GM18498 (cell line): ENCODE measurements around the gene CNOT4.

ENCODE experiments used
- ATAC-seq: cut with Tn5 transposase; IDR thresholded peaks from one replicate; pipeline ENCODE4 v1.9.1; 2021; ENCODE audit warnings: mild to moderate bottlenecking, moderate library complexity; ENCODE audit not compliant: unreplicated experiment

The CNOT4 gene

DNA sequence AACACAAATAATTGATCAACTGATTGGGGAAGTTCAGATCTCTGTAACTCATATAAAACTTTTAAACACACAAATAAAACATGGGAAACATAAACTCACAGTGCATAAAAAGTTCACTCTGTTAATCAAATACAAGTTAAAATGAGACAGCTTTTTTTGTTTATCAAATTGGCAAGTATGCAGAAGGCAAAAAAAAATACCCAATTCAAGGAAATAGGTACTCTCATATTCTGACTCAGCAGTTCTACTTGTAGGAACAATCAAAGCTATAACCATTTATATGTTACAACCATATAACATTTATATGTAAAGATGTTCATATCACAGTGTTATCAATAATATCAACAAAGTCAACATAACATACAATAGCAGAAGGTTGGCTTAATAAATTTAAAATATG, 102.0 kb downstream of the CNOT4 start:
- ATAC-seq: no peak

DNA sequence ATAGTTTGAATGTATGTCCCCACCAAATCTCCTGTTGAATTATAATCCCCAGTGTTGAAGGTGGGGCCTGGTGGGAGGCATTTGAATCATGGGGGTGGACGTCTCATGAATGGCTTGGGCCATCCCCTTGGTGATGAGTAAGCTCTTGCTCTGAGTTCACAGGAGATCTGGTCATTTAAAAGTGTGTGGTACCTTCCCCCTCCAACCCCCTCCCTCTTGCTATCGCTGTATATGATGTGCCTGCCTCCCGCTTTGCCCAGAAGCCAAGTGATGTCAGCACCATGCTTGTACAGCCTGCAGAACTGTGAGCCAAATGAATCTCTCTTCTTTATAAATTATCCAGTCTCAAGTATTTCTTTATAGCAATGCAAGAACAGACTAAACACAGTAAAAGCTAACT, 103.0 kb downstream of the CNOT4 start:
- no peak for ATAC-seq

DNA sequence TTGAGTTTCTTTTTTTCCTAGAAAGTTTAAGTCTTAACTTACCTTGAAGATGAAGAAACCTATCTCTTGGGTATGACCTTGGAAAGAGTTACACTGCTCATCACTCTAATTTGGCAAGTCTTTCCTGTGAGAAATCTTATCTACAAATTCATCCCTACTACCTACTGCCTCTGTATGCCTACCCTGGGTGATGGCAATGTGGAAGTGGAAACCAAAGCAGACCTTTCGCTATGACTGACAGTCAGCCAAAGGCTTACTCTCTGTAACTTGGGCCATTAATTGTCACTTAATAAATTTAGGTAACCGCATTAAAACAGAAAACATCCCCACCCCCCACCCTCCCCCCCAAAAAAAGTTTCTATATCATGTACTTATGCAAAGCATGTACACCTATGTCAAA, 103.9 kb downstream of the CNOT4 start:
- ATAC-seq: no peak

DNA sequence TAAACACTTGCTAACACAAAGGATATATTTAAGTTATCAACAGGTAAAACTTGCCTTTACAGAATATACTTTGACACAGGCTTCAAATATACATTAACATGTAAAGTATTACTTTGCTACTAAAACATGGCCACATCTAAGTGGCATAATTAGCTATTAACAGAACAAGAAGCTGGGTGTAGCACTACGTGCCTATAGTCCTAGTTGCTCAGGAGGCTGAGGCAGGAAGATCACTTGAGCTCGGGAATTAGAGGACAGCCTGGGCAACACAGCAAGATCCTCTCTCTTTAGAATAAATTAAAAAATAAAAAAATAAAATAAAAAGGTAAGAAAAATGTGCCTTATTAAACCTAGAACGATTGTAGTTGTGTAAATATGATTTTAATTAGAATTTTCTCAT, 106.6 kb downstream of the CNOT4 start:
- ATAC-seq: no peak

DNA sequence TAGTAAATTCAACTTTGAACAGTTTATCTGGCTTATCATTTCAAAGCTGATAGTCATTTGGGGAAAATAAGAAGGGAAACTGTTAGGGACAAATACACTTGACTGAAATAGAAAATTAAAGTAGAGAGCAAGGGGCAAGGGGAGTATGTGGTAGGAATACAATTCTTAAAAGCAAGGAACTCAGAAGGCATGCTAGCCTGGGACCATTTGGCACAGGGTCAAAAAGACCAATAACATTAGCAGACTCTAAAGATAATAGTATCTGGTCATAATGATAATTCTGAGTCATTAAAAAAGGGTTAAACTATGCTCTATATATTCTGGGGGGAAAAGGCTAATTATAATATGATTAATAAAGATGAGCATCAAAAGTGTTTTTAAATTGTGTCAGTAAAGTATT, 112.2 kb downstream of the CNOT4 start:
- ATAC-seq: no peak

DNA sequence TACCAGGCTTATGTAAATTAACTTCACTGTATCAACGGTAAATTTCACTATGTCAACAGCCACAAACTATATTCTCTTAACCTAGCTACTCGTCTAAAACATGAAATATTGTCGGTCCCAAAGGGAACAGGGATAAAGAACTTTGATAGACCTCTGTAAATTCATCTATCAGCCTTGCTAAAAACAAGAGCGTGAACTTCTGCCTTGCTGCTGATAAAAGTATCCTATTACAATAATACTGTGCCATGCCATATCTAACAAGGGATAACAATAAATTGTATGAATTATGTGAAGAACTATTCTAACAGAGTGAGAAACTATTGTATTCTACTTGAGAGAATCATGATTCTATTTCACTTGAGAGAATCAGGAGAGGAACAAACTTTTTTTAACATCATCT, 117.2 kb downstream of the CNOT4 start:
- no peak for ATAC-seq

DNA sequence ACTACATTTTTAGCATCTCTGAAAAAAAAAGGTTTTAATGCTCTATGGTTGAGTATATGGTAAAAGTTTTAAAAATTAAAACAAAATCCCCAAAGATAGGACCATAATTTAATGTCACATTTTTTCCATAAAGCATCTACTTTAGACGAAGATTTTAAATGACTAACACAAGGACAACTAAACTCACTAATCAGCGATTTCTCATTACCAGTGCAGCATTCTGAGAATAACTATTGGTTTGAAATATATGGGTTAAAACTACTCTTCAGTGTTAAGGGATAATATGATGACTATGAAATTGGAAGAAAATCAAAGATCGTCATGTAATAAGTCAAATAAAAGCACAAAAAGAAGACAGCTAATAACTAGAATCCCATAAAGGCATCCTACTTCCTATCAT, 118.4 kb downstream of the CNOT4 start:
- no peak for ATAC-seq

DNA sequence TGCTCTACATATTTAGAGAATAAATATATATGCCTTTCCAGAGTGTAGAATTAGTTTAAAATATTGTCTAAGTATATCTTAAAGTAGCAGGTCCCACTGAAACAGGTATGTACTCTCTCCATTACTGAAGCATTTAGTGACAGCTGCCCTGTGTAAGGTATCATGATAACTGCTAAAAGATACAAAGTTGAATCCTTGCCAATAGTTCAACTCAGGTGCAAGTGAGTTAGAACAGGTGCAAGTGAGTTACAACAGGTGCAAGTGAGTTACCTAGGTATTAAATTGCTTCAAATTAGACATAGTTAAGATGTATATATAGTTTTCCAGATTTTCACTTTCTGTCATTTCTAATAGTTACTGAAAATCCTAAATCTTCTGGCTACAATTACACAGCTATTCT, 119.1 kb downstream of the CNOT4 start:
- ATAC-seq: no peak

DNA sequence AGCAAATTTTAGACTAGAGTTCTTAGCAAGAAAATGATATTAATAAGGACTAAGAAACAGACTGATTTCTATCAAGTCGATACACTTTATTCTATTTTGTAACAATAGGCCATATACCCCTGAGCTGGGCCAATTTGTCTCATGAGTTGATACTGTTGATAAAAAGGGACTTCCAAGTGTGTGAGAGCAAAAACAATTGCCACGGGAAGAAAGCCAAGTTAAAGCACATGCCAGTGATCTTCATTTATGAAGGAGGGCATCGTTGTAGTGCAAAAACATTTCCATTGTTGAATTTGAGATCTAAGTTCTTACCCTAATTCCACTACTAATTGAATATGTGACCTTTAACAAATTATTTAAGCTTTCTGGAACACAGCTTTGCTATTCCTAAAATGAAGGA, 119.9 kb downstream of the CNOT4 start:
- no peak for ATAC-seq

DNA sequence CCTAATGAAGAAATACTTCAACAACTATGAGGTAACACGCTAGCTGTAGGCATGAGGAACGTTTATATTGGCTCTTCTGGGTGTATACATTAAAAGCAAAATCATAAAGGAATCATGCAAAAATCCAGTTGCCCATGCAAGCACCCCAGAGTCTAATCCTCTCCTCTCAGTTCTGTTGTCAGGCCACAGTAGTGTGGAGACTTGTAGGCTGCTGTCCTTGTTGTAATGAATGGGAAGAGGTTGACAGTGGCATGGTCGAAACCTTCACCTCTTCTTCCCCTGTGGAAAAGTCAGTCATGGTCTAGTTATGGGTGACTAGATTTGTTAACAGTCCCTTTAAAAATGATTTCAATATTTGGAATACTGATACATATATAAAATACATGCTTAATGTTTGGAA, 121.3 kb downstream of the CNOT4 start:
- no peak for ATAC-seq

DNA sequence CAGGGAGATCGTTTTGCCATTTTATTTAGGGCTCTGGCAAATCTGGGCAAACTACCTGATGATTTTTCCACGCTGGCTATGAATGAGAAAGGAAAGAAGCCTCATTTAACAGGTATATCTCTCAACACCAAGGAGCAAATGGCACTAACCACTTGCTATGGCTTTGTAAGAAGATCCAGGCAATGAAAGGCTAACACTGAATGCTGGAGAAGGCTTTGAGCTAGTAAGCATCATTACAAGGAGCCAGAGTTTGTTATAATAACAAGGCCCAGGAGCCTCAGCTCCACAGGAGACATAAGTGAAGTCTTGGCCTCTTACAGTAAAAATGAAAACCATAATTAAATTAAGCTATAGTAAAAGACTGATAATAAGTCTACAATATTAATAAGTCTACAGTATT, 123.1 kb downstream of the CNOT4 start:
- ATAC-seq: no peak

DNA sequence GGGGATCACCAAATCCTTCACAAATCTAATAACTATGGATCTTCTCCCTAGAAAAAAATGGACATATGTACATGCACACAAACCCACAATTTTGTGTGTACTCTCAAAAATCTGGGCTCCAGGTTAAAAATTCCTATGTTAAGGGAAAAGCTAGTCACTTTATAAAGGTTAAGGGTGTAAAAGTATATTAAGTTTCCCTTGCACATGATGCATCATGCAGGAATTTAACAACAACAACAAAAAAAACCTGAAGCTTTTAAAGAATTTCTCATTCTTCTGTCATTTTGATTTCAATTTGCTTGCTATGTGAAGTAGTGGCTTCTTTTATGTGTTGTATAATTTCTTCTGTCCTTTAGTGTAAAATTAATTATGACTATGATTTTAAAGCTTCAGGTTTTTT, 123.7 kb downstream of the CNOT4 start:
- no peak for ATAC-seq

DNA sequence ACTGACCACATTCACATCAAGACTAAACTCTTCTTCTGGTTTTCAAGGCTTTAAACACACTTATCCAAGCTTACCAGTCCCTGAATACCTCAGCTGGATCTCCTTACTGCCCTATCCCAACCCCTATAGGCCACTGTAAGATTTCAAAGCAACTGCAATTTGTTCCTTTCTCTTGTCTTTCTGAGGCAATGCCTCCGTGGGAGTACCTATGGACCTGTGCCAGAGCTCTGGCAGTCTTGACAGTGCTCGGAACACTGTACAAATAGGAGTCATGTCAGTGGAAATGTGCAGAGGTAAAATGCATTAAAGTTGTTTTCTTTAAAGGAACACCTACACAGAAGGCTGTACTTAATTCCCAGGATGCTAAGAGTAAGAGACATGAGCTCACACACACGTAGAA, 124.7 kb downstream of the CNOT4 start:
- no peak for ATAC-seq

DNA sequence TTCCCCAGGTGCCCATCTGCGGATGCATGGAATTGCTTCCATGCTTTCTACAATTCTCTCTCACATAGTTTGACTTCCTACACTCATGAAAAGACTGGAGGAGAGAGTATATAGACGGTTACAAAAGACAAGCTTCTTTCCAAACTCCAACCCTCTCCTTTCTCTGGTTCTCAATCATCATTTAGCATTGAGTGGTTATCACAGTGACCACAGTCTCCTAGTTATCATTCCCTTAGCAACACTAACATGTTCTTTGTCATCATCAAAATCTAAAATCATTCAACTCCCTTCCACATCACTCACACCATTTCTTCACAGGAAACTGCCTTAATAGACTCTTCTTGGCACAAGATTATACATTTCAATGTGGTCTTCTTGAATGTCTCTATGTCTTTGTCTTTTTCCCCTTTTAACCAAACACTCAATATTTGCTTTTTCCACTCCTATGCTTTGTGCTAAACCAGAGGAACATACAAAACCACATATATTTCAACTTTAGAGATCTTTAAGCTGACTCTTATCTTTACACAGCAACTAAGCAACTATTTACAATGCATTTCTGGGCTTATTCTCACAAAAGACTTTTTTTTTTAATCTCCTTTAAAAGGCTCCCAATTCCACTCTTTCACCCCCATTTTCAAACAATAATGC, 126.3 kb downstream of the CNOT4 start:
- ATAC-seq: no peak

DNA sequence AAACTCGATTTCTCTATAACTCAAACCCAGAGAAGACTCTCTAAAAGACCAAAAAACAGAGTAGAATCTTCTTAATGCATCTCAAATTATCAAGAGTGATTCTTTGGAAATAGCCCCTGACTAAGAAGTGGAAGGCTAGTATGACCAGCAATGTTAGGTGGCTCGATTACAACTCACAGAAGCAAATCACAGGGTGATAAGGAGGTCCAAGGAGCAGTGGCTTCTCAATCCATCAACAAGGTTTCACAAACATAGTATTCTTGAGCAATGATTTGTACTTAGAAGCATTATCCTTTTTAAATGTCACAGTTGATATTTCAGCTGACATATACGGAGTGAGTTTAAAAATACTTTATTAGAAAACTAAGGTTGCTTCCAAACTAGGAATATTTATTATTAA, 127.7 kb downstream of the CNOT4 start:
- no peak for ATAC-seq

DNA sequence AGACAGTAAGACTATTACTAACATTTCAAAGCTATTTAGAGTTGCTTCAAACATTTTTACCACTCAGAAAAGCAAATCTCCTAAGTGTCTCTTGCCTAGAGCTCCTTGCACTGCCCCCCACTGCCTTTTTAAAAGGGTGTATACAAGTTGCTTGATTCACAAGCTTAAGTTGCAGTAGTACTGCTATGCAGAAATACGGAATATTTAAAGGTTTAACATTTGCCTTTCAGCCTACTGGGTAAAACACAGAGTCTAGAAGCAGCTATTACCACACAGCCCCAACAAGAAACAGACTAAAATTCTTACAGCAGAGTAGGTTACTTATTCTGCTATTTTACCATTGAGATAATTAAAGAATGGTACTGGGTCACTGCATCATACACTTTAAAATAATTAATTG, 128.5 kb downstream of the CNOT4 start:
- no peak for ATAC-seq

DNA sequence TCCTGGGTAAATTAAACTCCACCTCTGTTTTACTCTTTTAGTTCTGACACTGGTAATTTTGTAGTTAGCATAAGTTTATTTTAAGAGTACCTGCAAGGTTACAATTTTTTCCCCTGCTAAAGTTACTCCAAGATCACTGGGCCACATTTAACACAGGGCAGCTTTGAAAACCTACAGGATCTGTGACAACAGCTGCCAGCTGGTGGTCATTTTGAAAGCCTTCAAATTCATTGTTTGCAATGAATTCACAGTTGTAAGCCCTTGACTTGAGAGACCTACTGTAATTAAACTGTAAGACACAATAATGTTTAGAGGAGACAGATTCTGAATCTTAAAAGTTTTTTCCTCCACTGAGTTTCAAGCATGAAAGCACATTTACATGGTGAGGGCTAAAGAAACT, 129.6 kb downstream of the CNOT4 start:
- ATAC-seq: no peak

DNA sequence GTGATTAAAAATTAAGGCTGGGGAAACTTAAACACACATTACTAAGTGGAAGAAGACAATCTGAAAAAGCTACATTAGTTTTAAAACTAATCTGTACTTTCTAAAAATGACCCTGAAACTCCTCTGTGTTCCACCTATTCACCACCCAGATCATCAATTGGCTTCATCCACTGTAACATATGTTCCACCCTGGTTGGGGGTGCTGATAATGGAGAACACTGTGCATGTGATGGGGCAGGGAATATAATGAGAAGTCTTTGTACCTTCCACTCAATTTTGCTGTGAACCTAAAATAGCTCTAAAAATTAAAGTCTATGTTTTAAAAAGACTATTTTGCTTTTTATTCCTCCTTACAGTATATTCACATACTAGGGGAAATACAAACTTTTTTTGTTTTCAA, 132.7 kb downstream of the CNOT4 start:
- ATAC-seq: no peak

DNA sequence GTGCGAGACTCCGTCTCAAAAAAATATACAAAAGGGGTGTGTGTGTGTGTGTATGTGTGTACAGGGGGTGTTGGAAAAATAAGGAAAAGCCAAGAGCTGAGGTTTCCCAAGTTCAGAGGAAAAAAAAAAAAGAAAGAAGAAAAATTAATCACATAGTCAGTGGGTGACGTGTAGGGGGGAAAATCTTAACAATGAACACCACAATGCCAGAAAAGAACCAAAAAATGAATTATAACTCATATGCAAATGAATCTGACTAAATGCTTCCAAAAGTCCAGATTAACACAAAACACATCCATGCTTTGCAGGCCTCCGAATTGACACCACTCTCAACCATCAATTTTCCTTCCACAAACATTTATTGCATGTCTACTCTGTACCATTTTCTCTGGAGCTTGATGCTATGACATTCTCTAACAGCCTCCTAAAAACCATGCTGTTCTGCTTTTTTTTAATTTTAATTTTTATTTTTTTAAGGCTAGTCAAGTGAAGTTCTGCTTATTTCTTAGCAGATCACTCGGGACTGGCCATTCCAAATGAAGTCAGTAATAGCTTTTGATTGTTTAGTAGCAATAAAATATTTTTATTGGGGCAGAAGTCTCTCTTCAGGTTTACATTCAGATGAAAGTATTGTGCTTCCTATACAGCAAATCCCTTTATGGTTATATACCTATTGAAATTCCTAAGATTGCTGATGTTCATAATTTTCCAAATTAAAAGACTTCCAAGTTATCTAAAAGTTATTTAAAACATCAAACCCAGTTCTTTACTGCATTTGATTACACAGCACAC, 133.8 kb downstream of the CNOT4 start:
- ATAC-seq: no peak

DNA sequence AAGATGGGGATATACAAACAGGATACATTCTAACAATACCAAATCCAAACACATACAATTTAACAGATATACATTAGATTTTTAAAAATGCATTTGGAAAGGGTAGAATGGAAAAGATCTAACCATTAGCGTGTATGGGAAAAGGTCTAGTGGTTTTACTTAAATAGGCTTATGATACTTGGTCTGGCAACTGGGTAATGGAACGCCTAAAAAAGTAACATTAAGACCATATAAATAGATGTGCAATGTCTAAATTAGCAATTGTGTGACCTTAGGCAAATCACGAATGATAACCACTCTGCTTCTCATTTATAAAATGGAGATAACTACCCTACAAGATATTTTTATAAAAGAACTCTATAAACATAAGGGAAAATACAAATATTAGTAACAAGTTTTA, 135.2 kb downstream of the CNOT4 start:
- no peak for ATAC-seq

DNA sequence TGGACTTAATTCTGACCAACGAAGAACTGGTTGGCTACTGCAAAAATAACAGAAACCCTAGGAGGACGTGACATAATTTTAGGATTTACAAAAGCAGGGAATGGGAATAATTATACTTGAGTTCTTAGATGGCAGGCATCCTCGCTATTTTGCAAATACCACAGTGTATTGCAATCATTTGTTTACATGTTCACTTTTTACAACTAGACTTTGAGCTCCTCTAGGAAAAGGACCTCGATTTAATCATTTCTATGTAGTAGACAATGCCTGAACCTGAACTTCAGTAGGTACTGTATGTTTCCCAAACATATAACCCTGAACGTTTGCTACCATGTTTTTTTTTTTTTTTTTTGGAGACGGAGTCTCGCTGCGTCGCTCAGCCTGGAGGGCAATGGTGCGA, 137.7 kb downstream of the CNOT4 start:
- no peak for ATAC-seq

DNA sequence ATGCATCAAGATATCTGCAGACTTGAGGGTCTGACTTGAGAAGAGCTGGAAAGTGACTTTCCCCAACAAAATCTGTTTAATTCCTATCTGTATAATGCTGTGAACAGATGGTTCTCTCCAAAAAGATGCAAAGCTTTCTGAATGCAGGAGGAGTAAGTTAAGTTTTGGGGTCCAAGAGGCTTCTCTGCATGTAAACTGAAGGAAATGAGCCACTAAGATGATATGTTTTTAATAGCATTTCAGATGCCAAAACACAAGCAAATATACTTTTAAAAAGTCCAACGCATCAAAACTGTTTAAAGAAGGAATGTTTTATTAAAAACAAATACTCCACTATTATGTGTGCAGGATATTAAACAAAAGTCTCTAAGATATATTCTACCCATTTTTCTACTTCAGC, 139.2 kb downstream of the CNOT4 start:
- no peak for ATAC-seq

DNA sequence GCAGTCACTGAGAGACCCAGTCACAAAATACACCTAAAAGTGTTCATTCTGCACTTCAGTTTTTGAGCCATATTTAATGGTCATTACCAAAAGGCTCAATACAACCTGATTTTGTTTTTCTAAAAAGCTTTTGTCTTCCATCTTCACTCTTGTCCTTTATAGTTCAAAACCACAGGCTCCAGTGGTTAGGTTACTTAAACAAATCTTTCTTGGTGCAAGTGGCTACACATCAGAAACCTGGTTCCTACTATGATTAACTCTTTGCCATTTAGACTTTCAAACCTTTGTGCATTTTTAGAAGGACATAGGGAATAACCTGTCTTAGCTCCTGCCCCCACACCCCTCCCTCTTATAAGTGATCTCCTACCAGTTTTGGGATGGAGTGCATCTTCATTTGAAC, 140.5 kb downstream of the CNOT4 start:
- no peak for ATAC-seq
